HepG2 (cell line): ENCODE results near the gene FLT3LG. TPM values are rescaled to one million over a fixed set of nuclear protein-coding genes. Genes with fewer than 3 reads are reported as not detected.

Experiments
- ARID5B ChIP-seq: IDR thresholded peaks from 2 replicates; pipeline ENCODE4 v1.4.0; 2020; ENCODE audit warnings: mild to moderate bottlenecking, missing genetic modification reagents
- EEA1 ChIP-seq: sonication (generic); formaldehyde crosslinking; IDR thresholded peaks from 2 replicates; pipeline ENCODE4 v1.5.1; 2020; ENCODE audit warnings: mild to moderate bottlenecking, missing genetic modification reagents, borderline replicate concordance
- FOXK1 ChIP-seq: sonication (generic); formaldehyde crosslinking; IDR thresholded peaks from 2 replicates; pipeline ENCODE4 v1.4.0; 2020; ENCODE audit warnings: low read depth, missing genetic modification reagents, borderline replicate concordance
- FOXM1 ChIP-seq: sonication (generic); formaldehyde crosslinking; IDR thresholded peaks from 2 replicates; pipeline ENCODE4 v1.5.0; 2020; ENCODE audit warnings: missing genetic modification reagents
- GABPA ChIP-seq, 2 experiments: IDR thresholded peaks; 2 replicates each; pipeline ENCODE4 v1.6.1; 2011 to 2016; ENCODE audit warnings: low read depth in 2 of 2, low read length in 1 of 2, missing biosample characterization in 1 of 2, missing genetic modification characterization in 1 of 2
- GATAD1 ChIP-seq: IDR thresholded peaks from 2 replicates; pipeline ENCODE4 v1.6.1; 2016; ENCODE audit warnings: missing genetic modification reagents, missing compliant biosample characterization
- LCORL ChIP-seq, 2 experiments: fragments of 450-650 bp in 1 of 2; sonication (generic) in 1 of 2; formaldehyde crosslinking in 1 of 2; IDR thresholded peaks; 2 replicates each; pipeline versions ENCODE4 v1.5.0 to v1.6.1; 2017 to 2020; ENCODE audit warnings: antibody characterized with exemption in 1 of 2, missing genetic modification reagents in 1 of 2
- MEF2D ChIP-seq: sonication (generic); formaldehyde crosslinking; IDR thresholded peaks from 2 replicates; pipeline ENCODE4 v1.5.1; 2020; ENCODE audit warnings: mild to moderate bottlenecking, missing genetic modification reagents
- MIER3 ChIP-seq: IDR thresholded peaks from 2 replicates; pipeline ENCODE4 v1.6.1; 2016; ENCODE audit warnings: missing compliant biosample characterization, borderline replicate concordance
- NFYB ChIP-seq: sonication (generic); formaldehyde crosslinking; IDR thresholded peaks from 2 replicates; pipeline ENCODE4 v1.4.0; 2020; ENCODE audit warnings: missing genetic modification reagents
- PAX8 ChIP-seq: sonication (generic); formaldehyde crosslinking; IDR thresholded peaks from 2 replicates; pipeline ENCODE4 v1.8.0; 2022; ENCODE audit warnings: mild to moderate bottlenecking, missing genetic modification reagents, borderline replicate concordance
- RFXANK ChIP-seq: IDR thresholded peaks from 2 replicates; pipeline ENCODE4 v1.6.1; 2016
- SP5 ChIP-seq: IDR thresholded peaks from 2 replicates; pipeline ENCODE4 v1.6.1; 2016; ENCODE audit warnings: low read depth, borderline replicate concordance
- ZBED4 ChIP-seq: sonication (generic); formaldehyde crosslinking; IDR thresholded peaks from 2 replicates; pipeline ENCODE4 v1.4.0; 2020; ENCODE audit warnings: missing genetic modification reagents, borderline replicate concordance
- ZNF20 ChIP-seq: sonication (generic); formaldehyde crosslinking; IDR thresholded peaks from 2 replicates; pipeline ENCODE4 v1.4.0; 2020; ENCODE audit warnings: mild to moderate bottlenecking, moderate library complexity, missing genetic modification reagents
- ZNF251 ChIP-seq: sonication (generic); formaldehyde crosslinking; IDR thresholded peaks from 2 replicates; pipeline ENCODE4 v1.9.0; 2021; ENCODE audit warnings: mild to moderate bottlenecking, missing genetic modification reagents
- ZNF292 ChIP-seq: sonication (generic); formaldehyde crosslinking; IDR thresholded peaks from 2 replicates; pipeline ENCODE4 v1.8.1; 2022; ENCODE audit warnings: mild to moderate bottlenecking, low read depth, missing genetic modification reagents, borderline replicate concordance
- ZNF567 ChIP-seq: sonication (generic); formaldehyde crosslinking; IDR thresholded peaks from 2 replicates; pipeline ENCODE4 v1.8.1; 2023; ENCODE audit warnings: mild to moderate bottlenecking, missing genetic modification reagents, borderline replicate concordance
- ZNF83 ChIP-seq: sonication (generic); formaldehyde crosslinking; IDR thresholded peaks from 2 replicates; pipeline ENCODE4 v1.4.0; 2020; ENCODE audit warnings: missing genetic modification reagents, mild to moderate bottlenecking, borderline replicate concordance
- ZNF839 ChIP-seq: sonication (generic); formaldehyde crosslinking; IDR thresholded peaks from 2 replicates; pipeline ENCODE4 v1.4.0; 2020; ENCODE audit warnings: missing genetic modification reagents, mild to moderate bottlenecking, borderline replicate concordance
- ZNF891 ChIP-seq: sonication (generic); formaldehyde crosslinking; IDR thresholded peaks from 2 replicates; pipeline ENCODE4 v1.5.0; 2020; ENCODE audit warnings: mild to moderate bottlenecking, missing genetic modification reagents
- polyA plus RNA-seq, 8 experiments: library from polyadenylated mRNA; depleted of rRNA in 3 of 8; stranded (reverse) in 7 of 8; unstranded in 1 of 8; fragments of >200 nt; fragmentation: Illumina TruSeq in 4 of 8; extraction: Trizol in 4 of 8; gene quantifications; 2 replicates each; pipeline versions ENCODE4 v1.2.1 to v1.2.3, GENCODE V29; 2011 to 2016; ENCODE audit warnings: low read depth in 4 of 8, missing spikeins in 1 of 8, mixed read lengths in 1 of 8; ENCODE audit not compliant: insufficient read depth in 1 of 8
- total RNA-seq, 5 experiments: library from RNA; depleted of rRNA; stranded (reverse); fragments of >200 nt; fragmentation: Illumina TruSeq; extraction: Trizol; gene quantifications; 2 replicates each; pipeline ENCODE4 v1.2.3, GENCODE V29; 2016; ENCODE audit warnings: low read depth in 1 of 5

The FLT3LG gene
- total and polyA plus RNA-seq, 2 of the 13 experiments (the other 11 are each of a cell fraction or from before 2014, with no cell fraction given), result 1.5 to 2.6 TPM

- TF ChIP-seq FOXK1 (peak; percentile 37; the same call in 1 of the 2 replicates), PAX8 (CRISPR knock-in tag) (no peak), MEF2D (CRISPR knock-in tag) (no peak), ARID5B (CRISPR knock-in tag) (no peak), LCORL (IDR thresholded peaks at IDR 0.05) (no peak), LCORL (CRISPR knock-in tag; IDR thresholded peaks at IDR 0.05) (no peak), ZNF891 (CRISPR knock-in tag) (no peak), FOXM1 (CRISPR knock-in tag) (no peak), GABPA (IDR thresholded peaks at IDR 0.05; ENCODE audit: low read depth, low read length) (no peak), GABPA (CRISPR knock-in tag; IDR thresholded peaks at IDR 0.05; ENCODE audit: low read depth) (no peak), MIER3 (CRISPR knock-in tag) (no peak; the same call in 1 of the 2 replicates), ZNF292 (no peak), ZBED4 (CRISPR knock-in tag) (no peak), ZNF251 (CRISPR knock-in tag) (no peak), NFYB (no peak), RFXANK (CRISPR knock-in tag) (no peak), ZNF20 (CRISPR knock-in tag) (no peak), ZNF83 (no peak), GATAD1 (CRISPR knock-in tag) (no peak), ZNF839 (CRISPR knock-in tag) (no peak), EEA1 (CRISPR knock-in tag) (no peak), SP5 (CRISPR knock-in tag) (no peak), ZNF567 (no peak)
Measured at GRCh38 chr19:49489601-49490167, 15.7 kb downstream of the FLT3LG start (continued).
